ENCODE data around the gene TPSD1. TPM values are rescaled to one million over a fixed set of nuclear protein-coding genes. Genes with fewer than 3 reads are reported as not detected.

TPSD1 gene
- total RNA-seq, 1 experiment from 2014 or later = not detected

GRCh38 chr16:1224558-1224957 lies 31.3 kb upstream of the TPSD1 start:
- Mint-ChIP-seq H3K36me3 (ENCODE audit: insufficient read depth in 1 of 3, low read depth in 3 of 3) (peaks cover 5 to 9% (median 9%) of the 10 kb centered on the region in 3 experiments; a peak in 5 of 7 replicates), H3K4me1 (peaks cover 0 to 2% of the 10 kb centered on the region in 2 experiments; a peak in 1 of 4 replicates), H3K27me3 (ENCODE audit: low read depth) (peaks cover 12% of the 10 kb centered on the region), H3K4me3 (no peak overlapping the region), H3K9me3 (peaks cover 0 to 3% of the 10 kb centered on the region in 2 experiments; a peak in 1 of 5 replicates), H3K27ac (no peak overlapping the region)
- Histone ChIP-seq H4K5ac (ENCODE audit: insufficient read length, low read depth, low read length) (no peak overlapping the region), H3K56ac (ENCODE audit: insufficient read length, low read depth, low read length) (no peak overlapping the region), H2BK20ac (ENCODE audit: low read depth, low read length, poor library complexity, severe bottlenecking) (no peak overlapping the region), H3K9me3 (ENCODE audit: control insufficient read depth, low read depth, low read length) (no peaks in the 10 kb centered on the region), H3K23me2 (ENCODE audit: insufficient read length, low read depth, low read length, poor library complexity, severe bottlenecking) (no peaks in the 10 kb centered on the region), H3K79me2 (ENCODE audit: insufficient read depth, low read length) (no peaks in the 10 kb centered on the region), H3K4me1 (ENCODE audit: insufficient read depth, low read length) (no peaks in the 10 kb centered on the region), H4K91ac (ENCODE audit: insufficient read length, low read depth, low read length) (no peak overlapping the region), H4K20me1 (ENCODE audit: control insufficient read depth, insufficient read depth, insufficient read length) (no peaks in the 10 kb centered on the region), H3K9ac (ENCODE audit: extremely low read depth, insufficient read length, low read length) (no peak overlapping the region), H3K14ac (ENCODE audit: insufficient read depth, low read length) (no peak overlapping the region), H3K4ac (ENCODE audit: low read depth, low read length) (no peak overlapping the region), H2AFZ (ENCODE audit: low read length) (no peak overlapping the region), H3K27me3 (ENCODE audit: insufficient read depth, low read length) (no peaks in the 10 kb centered on the region), H2BK12ac (ENCODE audit: insufficient read length, low read depth, low read length) (no peak overlapping the region), H2BK120ac (ENCODE audit: low read depth, low read length, poor library complexity, severe bottlenecking) (no peak overlapping the region), H2AK5ac (ENCODE audit: insufficient read length, low read length) (no peak overlapping the region), H3K23ac (ENCODE audit: insufficient read length, low read depth, low read length) (no peak overlapping the region), H3K27ac (ENCODE audit: insufficient read length, low read depth, low read length) (no peak overlapping the region), H3K18ac (ENCODE audit: insufficient read length, low read depth, low read length) (no peak overlapping the region), H3T11ph (ENCODE audit: low read length) (no peak overlapping the region), H3K4me2 (ENCODE audit: insufficient read depth, insufficient read length, low read length) (no peak overlapping the region), H2BK15ac (ENCODE audit: low read depth, low read length) (no peak overlapping the region), H4K8ac (replicated peaks; ENCODE audit: insufficient read length, low read depth, low read length) (no peak overlapping the region), H3K79me1 (ENCODE audit: insufficient read depth, low read depth, low read length, poor library complexity, severe bottlenecking) (no peaks in the 10 kb centered on the region), H2BK5ac (ENCODE audit: insufficient read length, low read length) (no peak overlapping the region)
- DNase-seq = no peak
- no CpG with 5 or more reads among the region's 9 CpGs for WGBS (ENCODE audit: extremely low coverage, insufficient read length, low lambda C conversion rate)
- no peak for TF ChIP-seq CTCF (conservative IDR thresholded peaks at IDR 0.05)
